A549 (cell line): ENCODE data around the gene ALKBH6.

Experiments used
- CEBPB ChIP-seq, 2 experiments: fragments of >200 bp in 1 of 2; sonication (Bioruptor Twin) in 1 of 2; formaldehyde crosslinking in 1 of 2; IDR thresholded peaks; 2 replicates each; pipeline ENCODE4 v1.6.1; 2012 to 2016
- CHD4 ChIP-seq: fragments of 200-600 bp; sonication (generic); IDR thresholded peaks from 2 replicates; pipeline ENCODE4 v1.6.1; 2016; ENCODE audit warnings: antibody characterized with exemption, mild to moderate bottlenecking, borderline replicate concordance
- CTCF ChIP-seq: fragments of >200 bp; sonication (Bioruptor Twin); formaldehyde crosslinking; IDR thresholded peaks from 3 replicates; pipeline ENCODE4 v1.5.1; 2016
- ESRRA ChIP-seq: fragments of 150-350 bp; IDR thresholded peaks from 2 replicates; pipeline ENCODE4 v1.6.1; 2014; ENCODE audit warnings: mild to moderate bottlenecking, low read length, borderline replicate concordance
- HEYL ChIP-seq: fragments of 250-450 bp; sonication (Bioruptor Pico); IDR thresholded peaks from 2 replicates; pipeline ENCODE4 v1.8.0; 2021; ENCODE audit warnings: mild to moderate bottlenecking, moderate library complexity
- JUN ChIP-seq, 2 experiments: fragments of >200 bp; sonication (Bioruptor Twin); formaldehyde crosslinking; IDR thresholded peaks; 2 replicates in 1 of 2; 3 replicates in 1 of 2; pipeline ENCODE4 v1.6.1; 2016 to 2017
- PHF8 ChIP-seq: fragments of 200-600 bp; sonication (generic); IDR thresholded peaks from 2 replicates; pipeline ENCODE4 v1.6.1; 2016; ENCODE audit warnings: low read depth, mild to moderate bottlenecking, antibody characterized with exemption, moderate library complexity, borderline replicate concordance
- POLR2A ChIP-seq: IDR thresholded peaks from 2 replicates; pipeline ENCODE4 v1.6.1; 2012; ENCODE audit warnings: mild to moderate bottlenecking, low read length
- RAD21 ChIP-seq, 2 experiments: fragments of >200 bp in 1 of 2; sonication (Bioruptor Twin) in 1 of 2; formaldehyde crosslinking in 1 of 2; IDR thresholded peaks in 1 of 2; conservative IDR thresholded peaks in 1 of 2; 2 replicates in 1 of 2; 3 replicates in 1 of 2; pipeline ENCODE4 v1.6.1; 2012 to 2018; ENCODE audit warnings: inconsistent platforms in 1 of 2
- REST ChIP-seq: fragments of 200-600 bp; sonication (generic); IDR thresholded peaks from 2 replicates; pipeline ENCODE4 v1.6.1; 2016; ENCODE audit warnings: antibody characterized with exemption, mild to moderate bottlenecking, moderate library complexity
- SREBF2 ChIP-seq: fragments of 450-650 bp; IDR thresholded peaks from 2 replicates; pipeline ENCODE4 v1.6.1; 2014; ENCODE audit warnings: mild to moderate bottlenecking, moderate library complexity

GRCh38 chr19:36040495-36040894 lies 26.5 kb upstream of the ALKBH6 start:
- TF ChIP-seq CEBPB (IDR thresholded peaks at IDR 0.05) (no peak), CTCF (no peak), POLR2A (no peak), ESRRA (no peak), REST (no peak), PHF8 (no peak), RAD21 (conservative IDR thresholded peaks at IDR 0.05 in 1 of 2, IDR thresholded peaks at IDR 0.05 in 1 of 2) (no peak), CHD4 (no peak), SREBF2 (no peak), JUN (IDR thresholded peaks at IDR 0.05) (no peak), HEYL (CRISPR knock-in tag) (no peak)
